ENCODE measurements around the gene RFC2.
"Not testable (repeated sequence)": the region's sequence is repeated elsewhere in the genome, so short reads cannot be mapped to it uniquely, and the experiment has no call there.

RFC2 gene

GRCh38 chr7:74231232-74231590 is 23.0 kb downstream of the RFC2 start:
- H3K4me3 ChIP-seq (ENCODE audit: control insufficient read depth, low read depth, low read length) = no peak overlapping the region
- no peak for DNase-seq (ENCODE audit: low read depth)
- TF ChIP-seq CTCF (IDR thresholded peaks at IDR 0.05; ENCODE audit: control insufficient read depth, insufficient read depth, low read depth, low read length, missing control alignments) = no peak

- no peak for TF ChIP-seq CTCF (IDR thresholded peaks at IDR 0.05; ENCODE audit: control insufficient read depth, insufficient read depth, low read depth, low read length, missing control alignments)
- H3K4me3 ChIP-seq (ENCODE audit: control insufficient read depth, low read depth, low read length) = no peak overlapping the region
- no peak for DNase-seq (ENCODE audit: low read depth)
Measured at GRCh38 chr7:74230446-74231231, 23.6 kb downstream of the RFC2 start.

GRCh38 chr7:74228951-74229900 is 25.0 kb downstream of the RFC2 start:
- no peak for TF ChIP-seq CTCF (IDR thresholded peaks at IDR 0.05; ENCODE audit: control insufficient read depth, insufficient read depth, low read depth, low read length, missing control alignments)
- DNase-seq (ENCODE audit: low read depth) = no peak
- H3K4me3 ChIP-seq (ENCODE audit: control insufficient read depth, low read depth, low read length) = no peak overlapping the region

GRCh38 chr7:74226633-74227032 is 27.6 kb downstream of the RFC2 start:
- no peak for TF ChIP-seq CTCF (IDR thresholded peaks at IDR 0.05; ENCODE audit: control insufficient read depth, insufficient read depth, low read depth, low read length, missing control alignments)
- no peak overlapping the region for H3K4me3 ChIP-seq (ENCODE audit: control insufficient read depth, low read depth, low read length)
- no peak for DNase-seq (ENCODE audit: low read depth)

- DNase-seq (ENCODE audit: low read depth) = no peak
- no peak for TF ChIP-seq CTCF (IDR thresholded peaks at IDR 0.05; ENCODE audit: control insufficient read depth, insufficient read depth, low read depth, low read length, missing control alignments)
- no peak overlapping the region for H3K4me3 ChIP-seq (ENCODE audit: control insufficient read depth, low read depth, low read length)
Measured at GRCh38 chr7:74225400-74225799, 28.8 kb downstream of the RFC2 start.

- H3K4me3 ChIP-seq (ENCODE audit: control insufficient read depth, low read depth, low read length); DNase-seq (ENCODE audit: low read depth): not testable (repeated sequence)
Measured at GRCh38 chr7:74224907-74225306, 29.3 kb downstream of the RFC2 start.

GRCh38 chr7:74224511-74224832 is 29.7 kb downstream of the RFC2 start:
- no peak for DNase-seq (ENCODE audit: low read depth)
- H3K4me3 ChIP-seq (ENCODE audit: control insufficient read depth, low read depth, low read length) = no peak overlapping the region
- no peak for TF ChIP-seq CTCF (IDR thresholded peaks at IDR 0.05; ENCODE audit: control insufficient read depth, insufficient read depth, low read depth, low read length, missing control alignments)
